ENCODE measurements around the gene C2orf76.
"Not testable (repeated sequence)": the region's sequence is repeated elsewhere in the genome, so short reads cannot be mapped to it uniquely, and the experiment has no call there.

C2orf76 gene

GRCh38 chr2:119377294-119377992, 10.8 kb upstream of the C2orf76 start:
- DNase-seq (ENCODE audit: low read depth, low spot score) = no peak

- no peak for DNase-seq (ENCODE audit: low read depth, low spot score)
Measured at GRCh38 chr2:119376810-119377209, 10.2 kb upstream of the C2orf76 start.

GRCh38 chr2:119376406-119376805, 9.8 kb upstream of the C2orf76 start:
- not testable (repeated sequence) for DNase-seq (ENCODE audit: low read depth, low spot score)

GRCh38 chr2:119373907-119374745, 7.5 kb upstream of the C2orf76 start:
- DNase-seq (ENCODE audit: low read depth, low spot score) = not testable (repeated sequence)

GRCh38 chr2:119372778-119373568, 6.3 kb upstream of the C2orf76 start:
- no peak for DNase-seq (ENCODE audit: low read depth, low spot score)

- no peak for DNase-seq (ENCODE audit: low read depth, low spot score)
Measured at GRCh38 chr2:119371111-119371510, 4.5 kb upstream of the C2orf76 start.

GRCh38 chr2:119369845-119370244, 3.2 kb upstream of the C2orf76 start:
- no peak for DNase-seq (ENCODE audit: low read depth, low spot score)

GRCh38 chr2:119367472-119368099, 952 bp upstream of the C2orf76 start:
- peak; percentile 68 for DNase-seq (ENCODE audit: low read depth, low spot score)

- no peak for DNase-seq (ENCODE audit: low read depth, low spot score)
Measured at GRCh38 chr2:119366161-119366648, 429 bp downstream of the C2orf76 start.

GRCh38 chr2:119365436-119365835, 1.2 kb downstream of the C2orf76 start:
- no peak for DNase-seq (ENCODE audit: low read depth, low spot score)

- DNase-seq (ENCODE audit: low read depth, low spot score) = no peak
Measured at GRCh38 chr2:119364798-119365197, 1.8 kb downstream of the C2orf76 start.

- DNase-seq (ENCODE audit: low read depth, low spot score) = no peak
Measured at GRCh38 chr2:119360423-119360966, 6.1 kb downstream of the C2orf76 start.

GRCh38 chr2:119359774-119360173, 6.9 kb downstream of the C2orf76 start:
- no peak for DNase-seq (ENCODE audit: low read depth, low spot score)

- no peak for DNase-seq (ENCODE audit: low read depth, low spot score)
Measured at GRCh38 chr2:119354860-119355259, 11.8 kb downstream of the C2orf76 start.

- DNase-seq (ENCODE audit: low read depth, low spot score) = no peak
Measured at GRCh38 chr2:119352357-119352756, 14.3 kb downstream of the C2orf76 start.

- peak; percentile 73 for DNase-seq (ENCODE audit: low read depth, low spot score)
Measured at GRCh38 chr2:119350311-119350998, 16.2 kb downstream of the C2orf76 start.

- DNase-seq (ENCODE audit: low read depth, low spot score) = peak; percentile 31
Measured at GRCh38 chr2:119349289-119349688, 17.3 kb downstream of the C2orf76 start.

GRCh38 chr2:119341684-119342083, 24.9 kb downstream of the C2orf76 start:
- no peak for DNase-seq (ENCODE audit: low read depth, low spot score)

- DNase-seq (ENCODE audit: low read depth, low spot score) = no peak
Measured at GRCh38 chr2:119339562-119339923, 27.1 kb downstream of the C2orf76 start.

- DNase-seq (ENCODE audit: low read depth, low spot score) = no peak
Measured at GRCh38 chr2:119338826-119339561, 27.6 kb downstream of the C2orf76 start.

Measured in ELF-1 (cell line).